Dedifferentiated amniotic fluid mesenchymal stem cell (primary cell): ENCODE data around the gene ERG.

Experiments used
- DNase-seq: peaks from one replicate; pipeline ENCODE4 v3.0.0-alpha.2; 2016; ENCODE audit errors: extremely low spot score

Gene ERG

GRCh38 chr21:38358098-38358497, 140.2 kb downstream of the ERG start:
- no peak for DNase-seq

GRCh38 chr21:38356883-38357625, 141.2 kb downstream of the ERG start:
- DNase-seq, result no peak

GRCh38 chr21:38355992-38356781, 142.1 kb downstream of the ERG start:
- DNase-seq, result peak; percentile 62

- no peak for DNase-seq
Observed at GRCh38 chr21:38355353-38355752, 142.9 kb downstream of the ERG start.

GRCh38 chr21:38354746-38355145, 143.5 kb downstream of the ERG start:
- no peak for DNase-seq

- no peak for DNase-seq
Observed at GRCh38 chr21:38354231-38354630, 144.0 kb downstream of the ERG start.

- peak; percentile 50 for DNase-seq
Observed at GRCh38 chr21:38352536-38353219, 145.6 kb downstream of the ERG start.

- DNase-seq, result peak; percentile 34
Observed at GRCh38 chr21:38351961-38352521, 146.2 kb downstream of the ERG start.

GRCh38 chr21:38351176-38351959, 146.9 kb downstream of the ERG start:
- no peak for DNase-seq

GRCh38 chr21:38350684-38351083, 147.6 kb downstream of the ERG start:
- no peak for DNase-seq

- no peak for DNase-seq
Observed at GRCh38 chr21:38349977-38350376, 148.3 kb downstream of the ERG start.

- DNase-seq, result peak; percentile 31
Observed at GRCh38 chr21:38349111-38349746, 149.0 kb downstream of the ERG start.

GRCh38 chr21:38346286-38346685, 152.0 kb downstream of the ERG start:
- no peak for DNase-seq

- no peak for DNase-seq
Observed at GRCh38 chr21:38343691-38344090, 154.6 kb downstream of the ERG start.

GRCh38 chr21:38342739-38343138, 155.5 kb downstream of the ERG start:
- DNase-seq, result no peak

GRCh38 chr21:38341546-38342012, 156.7 kb downstream of the ERG start:
- DNase-seq, result no peak

GRCh38 chr21:38340131-38340530, 158.1 kb downstream of the ERG start:
- no peak for DNase-seq

- no peak for DNase-seq
Observed at GRCh38 chr21:38337793-38338192, 160.5 kb downstream of the ERG start.

- no peak for DNase-seq
Observed at GRCh38 chr21:38334866-38335265, 163.4 kb downstream of the ERG start.

GRCh38 chr21:38333301-38334272, 164.7 kb downstream of the ERG start:
- no peak for DNase-seq
